Measurements from ENCODE around the gene TCIRG1. TPM values are rescaled to one million over a fixed set of nuclear protein-coding genes. Genes with fewer than 3 reads are reported as not detected.

TCIRG1 gene
- total RNA-seq, 4 donors from 2014 or later = 61.6 to 124 (median 81.4) TPM

GRCh38 chr11:68026391-68027105 lies 12.3 kb upstream of the TCIRG1 start:
- no peak overlapping the region for H3K27ac ChIP-seq (replicated peaks in 1 of 4)
- TF ChIP-seq POLR2AphosphoS5 (IDR thresholded peaks at IDR 0.05) (no peak), EP300 (IDR thresholded peaks at IDR 0.05) (no peak), POLR2A (IDR thresholded peaks at IDR 0.05; ENCODE audit: low read depth) (no peak), CTCF (IDR thresholded peaks at IDR 0.05) (no peak)
- WGBS = 91% methylated on average over 4 of the region's 18 CpGs
- no peak for DNase-seq (ENCODE audit: extremely low spot score)
- no peaks in the 10 kb centered on the region for H3K27me3 ChIP-seq
- H3K36me3 ChIP-seq = peaks cover 0 to 40% (median 11%) of the 10 kb centered on the region in 4 donors
- no peak overlapping the region for H3K4me3 ChIP-seq
- H3K4me1 ChIP-seq = peaks cover 12 to 19% (median 16%) of the 10 kb centered on the region in 4 donors
- peaks cover 0 to 12% (median 0%) of the 10 kb centered on the region in 4 donors for H3K9me3 ChIP-seq
- intact Hi-C loops (cut with DNase I) = no loop called here

DNA sequence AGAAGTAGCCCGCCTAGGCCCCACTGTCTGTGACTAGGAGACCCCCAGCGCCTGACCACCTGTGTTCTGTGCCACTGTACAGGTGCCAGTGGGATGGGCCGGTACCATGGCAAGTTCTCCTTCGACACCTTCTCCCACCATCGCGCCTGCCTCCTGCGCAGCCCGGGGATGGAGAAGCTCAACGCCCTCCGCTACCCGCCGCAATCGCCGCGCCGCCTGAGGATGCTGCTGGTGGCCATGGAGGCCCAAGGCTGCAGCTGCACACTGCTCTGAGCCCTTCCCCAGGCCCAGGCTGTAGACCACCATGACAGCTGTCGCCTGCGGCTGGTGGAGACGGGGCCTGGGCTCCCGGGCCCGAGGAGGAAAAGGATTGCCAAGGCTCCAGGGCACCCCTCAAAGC lies 11.2 kb upstream of the TCIRG1 start:
- 92% methylated on average over 21 of the region's 21 CpGs for WGBS
- Histone ChIP-seq H3K36me3 (peaks cover 2 to 36% (median 9%) of the 10 kb centered on the region in 4 donors), H3K27me3 (no peaks in the 10 kb centered on the region), H3K4me3 (no peak overlapping the region), H3K9me3 (peaks cover 0 to 12% (median 0%) of the 10 kb centered on the region in 4 donors), H3K27ac (replicated peaks in 1 of 4) (no peak overlapping the region), H3K4me1 (peaks cover 23 to 30% (median 27%) of the 10 kb centered on the region in 4 donors)
- no peak for DNase-seq (ENCODE audit: extremely low spot score)
- intact Hi-C loops (cut with DNase I) = no loop called here
- TF ChIP-seq POLR2A (IDR thresholded peaks at IDR 0.05; ENCODE audit: low read depth) (no peak), EP300 (IDR thresholded peaks at IDR 0.05) (no peak), POLR2AphosphoS5 (IDR thresholded peaks at IDR 0.05) (no peak), CTCF (IDR thresholded peaks at IDR 0.05) (no peak)

DNA sequence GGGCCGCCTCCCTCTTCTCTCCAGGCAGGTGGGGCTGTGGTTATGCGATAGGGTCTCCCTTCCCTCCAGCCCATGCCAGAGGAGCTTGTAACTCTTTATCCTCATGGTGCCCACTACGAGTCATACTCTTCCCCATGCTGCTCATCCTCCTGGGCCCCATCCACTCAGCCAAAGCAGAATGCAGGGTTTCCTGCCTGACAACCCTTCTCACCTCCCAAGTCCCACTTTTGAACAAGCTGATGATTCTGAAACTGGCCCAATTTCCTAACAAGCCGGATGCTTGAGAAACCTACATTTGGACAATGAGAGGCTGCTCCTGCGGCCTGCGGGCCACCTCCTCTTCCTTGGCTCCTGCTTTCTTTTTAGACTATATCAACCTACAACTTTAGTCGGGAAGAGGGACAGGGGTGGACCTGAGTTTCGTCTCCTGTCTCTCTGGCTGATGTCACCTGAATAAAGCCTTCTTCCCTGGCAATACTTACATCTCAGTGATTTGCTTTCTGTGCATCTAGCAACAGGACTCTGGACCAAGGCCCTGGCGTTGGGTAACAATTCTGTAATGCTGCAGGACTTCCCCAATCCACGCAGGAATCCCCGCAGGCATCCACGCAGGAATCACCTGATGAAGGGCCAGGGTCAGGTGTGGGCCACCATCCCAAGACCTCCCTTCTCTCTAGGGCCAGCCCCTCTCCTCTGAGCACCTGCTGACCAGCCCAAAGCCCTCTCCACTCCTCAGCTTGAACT lies 9.9 kb upstream of the TCIRG1 start:
- 89% methylated on average over 10 of the region's 12 CpGs for WGBS
- H3K36me3 ChIP-seq = peaks cover 9 to 49% (median 21%) of the 10 kb centered on the region in 4 donors
- intact Hi-C loops (cut with DNase I) = no loop called here

More for the DNA sequence above, 9.9 kb upstream of the TCIRG1 start:
- no peak overlapping the region for H3K27ac ChIP-seq (replicated peaks in 1 of 4)
- H3K4me3 ChIP-seq = no peak overlapping the region
- H3K9me3 ChIP-seq = peaks cover 0 to 11% (median 0%) of the 10 kb centered on the region in 4 donors
- peaks cover 32 to 41% (median 37%) of the 10 kb centered on the region in 4 donors for H3K4me1 ChIP-seq
- no peaks in the 10 kb centered on the region for H3K27me3 ChIP-seq
- no peak for TF ChIP-seq CTCF (IDR thresholded peaks at IDR 0.05)
- TF ChIP-seq EP300 (IDR thresholded peaks at IDR 0.05) = no peak
- TF ChIP-seq POLR2A (IDR thresholded peaks at IDR 0.05; ENCODE audit: low read depth) = no peak
- TF ChIP-seq POLR2AphosphoS5 (IDR thresholded peaks at IDR 0.05) = no peak
- DNase-seq (ENCODE audit: extremely low spot score) = no peak
